NCI-H2107 treated with DMSO at 0.1 percent for 48 hours (cell line): ENCODE data around the gene PAGE5.

Experiments used
- DNase-seq: peaks from one replicate; lab custom pipeline; 2025; ENCODE audit not compliant: unreplicated experiment; lab: John Stamatoyannopoulos, UW

Gene PAGE5

GRCh38 chrX:55220119-55220794 is at the start of gene PAGE5:
Gene PAGE5 (plus strand): TSS chrX:55220346. CDS start chrX:55221383, 1,037 bp downstream.
- no peak for DNase-seq

DNA sequence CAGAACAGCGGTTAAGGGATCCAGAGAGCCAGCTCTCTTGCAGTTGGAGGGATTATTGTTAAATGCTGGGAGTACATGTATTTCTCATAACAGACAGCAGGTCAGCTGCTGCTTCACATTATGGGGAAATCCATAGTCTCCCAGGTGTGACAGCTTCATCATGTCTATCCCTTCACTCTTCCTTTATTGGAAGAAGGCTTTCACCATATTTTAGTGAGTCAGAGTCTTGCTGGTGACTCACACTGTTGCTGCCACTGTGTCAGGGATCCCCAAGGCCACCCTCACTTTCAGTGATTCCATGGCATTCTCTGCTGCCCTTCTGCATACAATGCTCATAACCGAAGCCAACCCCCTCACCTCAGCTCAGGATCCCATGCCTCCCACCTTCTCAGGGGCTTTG is 32.9 kb upstream of the PAGE5 start:
- no peak for DNase-seq

GRCh38 chrX:55196688-55197087 is 23.5 kb upstream of the PAGE5 start:
- DNase-seq = no peak

- no peak for DNase-seq
Measured at GRCh38 chrX:55201930-55202579, 18.1 kb upstream of the PAGE5 start.

- no peak for DNase-seq
Measured at GRCh38 chrX:55206162-55206941, 13.8 kb upstream of the PAGE5 start.

DNA sequence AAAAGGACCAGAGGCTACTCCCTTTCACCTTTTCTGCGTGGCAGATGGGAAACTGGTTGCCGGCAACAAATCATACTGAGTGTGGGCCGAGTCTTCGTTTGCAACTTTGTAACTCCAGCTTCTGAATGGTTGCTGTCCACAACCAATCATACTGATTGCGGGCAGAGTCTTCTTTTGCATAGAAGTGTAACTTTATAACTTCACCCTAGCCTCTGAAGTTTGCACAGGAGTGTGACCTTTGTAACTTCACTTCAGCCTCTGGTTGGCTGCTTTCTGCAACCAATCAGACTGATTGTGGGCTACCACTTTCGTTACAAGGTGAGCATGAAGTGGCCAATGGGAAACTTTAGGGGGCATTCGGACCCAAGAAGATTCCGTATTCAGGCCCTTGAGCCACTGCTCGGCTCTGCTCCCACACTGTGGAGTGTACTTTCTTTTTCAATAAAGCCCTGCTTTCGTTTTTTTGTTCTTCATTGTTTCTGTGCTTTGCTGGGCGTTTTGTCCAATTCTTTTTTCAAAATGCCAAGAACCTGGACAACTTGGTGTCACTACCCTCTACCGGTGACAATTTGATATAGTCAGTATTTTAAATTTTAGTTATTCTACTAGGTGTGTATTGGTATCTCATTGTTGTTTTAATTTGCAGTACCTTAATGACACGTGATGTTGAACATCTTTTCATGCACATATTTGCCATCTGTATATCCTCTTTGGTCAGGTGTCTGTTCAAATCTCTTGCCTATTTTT is 9.0 kb upstream of the PAGE5 start:
- no peak for DNase-seq

- DNase-seq = no peak
Measured at GRCh38 chrX:55213381-55213780, 6.8 kb upstream of the PAGE5 start.

DNA sequence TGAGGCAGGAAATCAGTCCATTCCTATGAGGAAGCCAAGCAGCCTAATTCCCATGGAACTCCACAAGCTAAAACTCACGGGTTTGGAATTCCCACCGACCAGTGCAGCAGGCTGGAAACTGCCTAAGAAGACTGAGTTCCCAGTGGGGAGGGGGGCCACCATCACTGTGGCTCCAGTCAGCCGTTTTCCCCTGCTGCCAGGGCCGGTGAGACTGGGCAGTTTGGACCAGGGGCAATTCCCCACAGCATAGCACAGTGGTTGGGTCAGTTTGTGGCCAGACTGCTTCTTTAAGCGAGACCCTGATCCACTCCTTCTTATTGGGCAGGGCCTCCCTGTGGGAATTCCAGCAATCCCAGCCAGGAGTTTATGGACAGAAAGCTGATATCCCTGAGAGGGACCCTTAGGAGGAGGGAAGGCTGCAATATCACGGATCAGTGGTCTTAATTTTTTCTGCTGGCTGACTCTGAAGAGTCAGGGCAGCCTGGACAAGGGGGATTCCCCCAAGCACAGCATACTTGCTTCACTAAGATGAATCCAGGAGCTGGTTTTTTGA is 20.7 kb downstream of the PAGE5 start:
- DNase-seq = no peak

DNA sequence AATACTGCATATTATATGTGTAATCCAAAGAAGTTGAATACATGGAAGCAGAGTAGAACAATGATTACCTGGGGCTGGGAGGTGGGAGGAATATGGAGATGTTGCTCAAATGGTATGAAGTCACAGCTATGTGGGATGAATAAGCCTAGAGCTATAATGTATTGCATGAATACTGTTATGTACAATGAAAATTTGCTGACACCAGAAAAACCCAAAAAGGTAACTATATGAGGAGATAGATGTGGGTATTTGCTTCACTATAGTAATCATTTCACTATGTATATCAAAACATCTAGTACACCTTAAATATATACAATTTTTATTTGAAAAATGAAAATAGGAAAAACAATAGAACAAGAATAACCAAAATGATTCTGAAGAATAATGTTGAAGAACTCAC is 33.4 kb downstream of the PAGE5 start:
- no peak for DNase-seq

DNA sequence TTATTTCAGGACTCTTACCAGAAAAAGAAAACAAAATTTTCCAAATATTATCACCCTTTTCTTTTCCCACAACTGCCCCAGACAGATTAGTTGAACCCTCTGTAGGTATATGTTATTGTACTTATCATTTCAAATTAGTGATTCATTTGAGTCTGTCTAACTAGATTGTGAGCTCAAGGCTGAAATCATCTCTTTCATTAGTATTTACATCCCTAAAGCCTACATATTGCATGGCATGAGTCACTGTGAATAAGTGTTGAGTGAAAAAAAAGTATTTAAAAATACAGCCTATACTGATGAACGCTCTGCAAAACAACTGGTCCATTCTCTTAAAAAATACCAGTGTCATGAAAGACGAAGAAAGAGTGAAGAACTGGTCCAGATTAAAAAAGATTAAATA is 40.7 kb downstream of the PAGE5 start:
- DNase-seq = no peak

DNA sequence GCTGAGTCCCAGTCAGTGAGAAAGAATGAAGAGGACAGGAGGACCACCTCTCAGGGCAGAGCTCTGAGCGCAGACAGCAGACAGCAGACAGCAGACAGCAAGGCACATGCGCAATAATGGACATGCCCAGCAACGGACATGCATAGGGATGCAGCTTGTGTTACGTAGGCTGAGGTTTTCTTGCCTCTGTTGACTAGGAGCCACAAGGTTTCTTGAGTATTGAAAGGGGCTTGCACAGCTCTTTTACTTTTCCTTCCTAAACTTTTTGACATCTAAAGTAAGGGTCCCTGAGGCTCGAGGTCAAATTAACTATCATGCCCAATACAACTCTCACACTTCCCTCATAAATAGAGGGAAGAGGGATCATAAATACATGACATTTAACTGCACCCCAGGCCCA is 44.7 kb downstream of the PAGE5 start, which contains the start of gene PAGE3:
Gene PAGE3, minus strand, starts transcription at position 101 of the 400 bp plus-strand sequence. CDS start 1,013 bp downstream, outside the sequence.
- DNase-seq = no peak
